CD4-positive, alpha-beta T cell treated with Interleukin-6 at 100 ng/mL for 8 hours (primary cell): ENCODE results near the gene NPBWR2.

Experiments
- DNase-seq: peaks from one replicate; pipeline ENCODE4 v3.0.0-alpha.2; 2020; ENCODE audit warnings: mixed read lengths, low spot score

The NPBWR2 gene

DNA sequence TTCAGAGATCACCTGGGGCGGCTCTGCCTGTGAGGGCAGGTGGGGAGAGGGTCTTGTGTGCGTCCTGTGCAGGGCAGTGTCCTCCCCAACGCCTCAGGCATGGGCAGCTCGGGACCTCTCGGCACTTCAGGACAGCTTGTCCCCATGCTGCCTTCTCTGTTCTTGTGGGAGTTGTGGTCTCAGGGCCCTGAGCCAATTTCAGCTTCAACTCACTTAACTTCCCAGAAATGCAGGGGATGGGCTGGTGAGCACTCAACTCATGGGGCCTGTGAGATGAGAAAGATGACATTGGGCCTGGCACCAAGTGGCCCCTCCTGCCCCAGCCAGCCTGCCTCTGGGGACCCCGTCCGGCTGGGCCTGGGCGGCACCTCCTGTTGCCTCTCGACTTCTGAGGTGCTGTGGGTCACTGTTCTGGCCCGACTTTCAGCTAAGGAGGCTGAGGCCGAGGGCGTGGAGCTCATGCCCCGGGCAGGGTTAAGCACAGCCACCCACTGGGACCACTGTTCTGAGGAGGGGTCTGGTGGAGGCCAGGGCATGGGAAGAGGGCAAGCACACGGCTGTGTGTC is 34.8 kb downstream of the NPBWR2 start:
- no peak for DNase-seq

DNA sequence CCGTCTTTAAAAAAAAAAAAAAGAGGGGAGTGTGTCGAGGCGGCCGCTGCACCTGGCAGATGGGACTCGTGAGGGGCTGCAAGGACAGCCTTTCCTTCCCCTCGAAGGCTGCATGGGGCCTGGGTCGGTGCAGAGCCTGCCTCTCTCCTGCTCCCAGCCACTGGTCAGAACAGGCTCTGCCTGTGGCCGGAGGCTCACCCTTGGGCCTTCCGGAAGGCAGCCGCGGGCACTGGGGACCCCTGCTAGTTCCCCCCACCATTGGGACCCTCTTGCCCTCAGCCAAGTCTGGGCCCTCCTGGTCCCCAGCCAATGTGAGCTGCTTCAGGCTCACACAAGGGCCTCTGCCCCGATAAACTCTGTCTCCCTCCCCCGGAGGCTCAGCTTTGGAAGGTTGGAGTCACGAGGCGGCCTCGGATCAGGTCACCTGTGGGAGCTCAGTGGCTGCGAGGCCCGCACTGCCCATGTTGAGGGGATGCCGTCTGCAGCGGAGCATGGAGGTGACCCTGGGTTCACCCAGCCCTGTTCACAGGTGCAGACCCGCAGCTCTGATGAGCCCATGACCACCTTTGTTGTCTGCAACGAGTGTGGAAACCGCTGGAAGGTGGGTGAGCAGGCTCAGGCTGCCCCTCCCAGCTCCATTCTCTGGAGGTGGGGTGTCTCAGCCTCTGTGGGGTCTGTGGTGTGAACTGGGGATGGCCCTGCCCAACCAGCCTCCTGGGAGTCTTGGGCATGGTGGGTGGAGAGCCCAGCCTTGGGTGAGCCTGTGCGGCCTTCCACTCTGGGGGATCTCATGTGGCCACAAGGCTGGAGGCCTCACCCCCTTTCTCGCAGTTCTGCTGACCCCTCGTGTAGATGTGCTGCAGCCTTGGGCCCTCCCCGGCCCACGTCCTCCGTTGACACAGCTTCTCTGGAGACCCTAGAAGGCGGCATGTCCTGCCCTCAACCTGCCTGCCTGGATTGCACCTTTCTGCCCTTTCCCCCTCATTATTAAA is 35.7 kb downstream of the NPBWR2 start:
- DNase-seq: no peak

DNA sequence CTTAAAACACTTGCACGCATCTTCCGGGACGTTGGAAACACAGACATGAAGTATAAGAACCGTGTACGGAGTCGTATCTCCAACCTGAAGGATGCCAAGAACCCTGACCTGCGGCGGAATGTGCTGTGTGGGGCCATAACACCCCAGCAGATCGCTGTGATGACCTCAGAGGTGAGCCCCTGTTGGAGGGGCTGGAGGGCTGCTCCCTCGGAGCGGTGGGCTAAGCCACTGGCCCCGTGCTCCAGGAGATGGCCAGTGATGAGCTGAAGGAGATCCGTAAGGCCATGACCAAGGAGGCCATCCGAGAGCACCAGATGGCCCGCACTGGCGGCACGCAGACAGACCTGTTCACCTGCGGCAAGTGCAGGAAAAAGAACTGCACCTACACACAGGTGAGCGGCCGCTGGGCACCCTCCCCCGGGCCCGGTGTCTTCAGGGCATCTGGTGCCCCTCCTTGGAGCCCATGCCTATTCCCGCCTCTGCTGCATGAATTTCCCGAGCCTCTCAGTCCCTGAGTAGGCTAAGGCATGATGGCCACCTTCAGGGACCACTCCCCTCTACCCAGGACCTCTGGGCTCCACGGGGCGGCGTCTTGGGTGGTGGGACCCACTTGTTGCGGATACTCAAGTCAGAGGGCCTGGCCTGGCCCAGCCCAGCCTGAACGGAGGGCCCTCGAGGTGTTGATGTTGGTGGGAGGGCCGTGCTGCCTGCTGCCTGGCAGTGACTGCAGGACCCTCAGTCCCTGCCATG is 36.9 kb downstream of the NPBWR2 start:
- no peak for DNase-seq

DNA sequence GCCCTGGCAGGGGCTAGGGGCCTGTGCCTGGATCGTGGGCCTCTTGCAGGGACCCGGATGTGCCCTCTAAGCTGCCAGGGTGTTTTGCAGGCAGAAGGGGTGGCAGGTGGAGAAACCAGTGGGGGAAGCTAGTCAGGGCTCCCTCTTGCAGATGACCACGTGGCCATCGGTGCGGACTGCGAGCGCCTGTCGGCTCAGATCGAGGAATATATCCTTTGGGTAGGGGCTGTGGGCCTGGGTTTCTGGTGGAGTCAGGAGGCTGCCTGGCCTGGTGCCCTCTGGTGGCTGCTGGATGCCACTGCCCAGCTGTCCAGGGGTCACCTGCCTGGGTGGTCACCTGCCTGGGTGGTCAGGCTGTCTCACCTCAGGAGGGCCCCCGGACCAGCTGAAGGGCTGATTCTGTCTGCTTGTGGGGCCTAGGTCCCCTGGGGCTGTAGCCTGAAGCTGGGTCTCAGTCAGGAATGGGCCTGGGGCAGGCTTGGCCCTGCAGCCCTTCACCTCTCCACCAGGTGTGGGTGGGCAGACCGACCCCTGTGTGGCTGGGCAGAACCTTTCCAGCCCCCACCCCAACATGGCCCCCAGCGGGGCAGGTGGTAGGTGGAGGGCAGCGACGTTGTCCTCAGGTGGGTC is 37.6 kb downstream of the NPBWR2 start:
- no peak for DNase-seq

DNA sequence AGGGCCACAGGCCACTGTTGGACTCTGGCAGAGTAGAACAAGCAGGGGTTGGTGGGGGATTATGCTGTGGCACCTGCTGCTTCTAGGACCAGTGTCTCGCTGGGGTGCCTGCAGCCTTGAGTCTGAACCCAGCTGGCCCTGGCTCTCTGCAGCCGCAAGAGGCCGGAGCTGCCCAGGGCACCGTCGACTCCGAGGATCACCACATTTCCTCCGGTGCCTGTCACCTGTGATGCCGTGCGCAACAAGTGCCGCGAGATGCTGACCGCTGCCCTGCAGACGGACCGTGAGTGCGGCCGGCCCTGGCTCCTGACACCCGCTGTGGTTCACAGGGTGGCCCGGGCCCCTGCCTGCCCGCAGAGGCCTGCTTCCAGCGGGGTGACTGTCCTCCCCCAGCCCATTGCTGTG is 38.2 kb downstream of the NPBWR2 start:
- no peak for DNase-seq

DNA sequence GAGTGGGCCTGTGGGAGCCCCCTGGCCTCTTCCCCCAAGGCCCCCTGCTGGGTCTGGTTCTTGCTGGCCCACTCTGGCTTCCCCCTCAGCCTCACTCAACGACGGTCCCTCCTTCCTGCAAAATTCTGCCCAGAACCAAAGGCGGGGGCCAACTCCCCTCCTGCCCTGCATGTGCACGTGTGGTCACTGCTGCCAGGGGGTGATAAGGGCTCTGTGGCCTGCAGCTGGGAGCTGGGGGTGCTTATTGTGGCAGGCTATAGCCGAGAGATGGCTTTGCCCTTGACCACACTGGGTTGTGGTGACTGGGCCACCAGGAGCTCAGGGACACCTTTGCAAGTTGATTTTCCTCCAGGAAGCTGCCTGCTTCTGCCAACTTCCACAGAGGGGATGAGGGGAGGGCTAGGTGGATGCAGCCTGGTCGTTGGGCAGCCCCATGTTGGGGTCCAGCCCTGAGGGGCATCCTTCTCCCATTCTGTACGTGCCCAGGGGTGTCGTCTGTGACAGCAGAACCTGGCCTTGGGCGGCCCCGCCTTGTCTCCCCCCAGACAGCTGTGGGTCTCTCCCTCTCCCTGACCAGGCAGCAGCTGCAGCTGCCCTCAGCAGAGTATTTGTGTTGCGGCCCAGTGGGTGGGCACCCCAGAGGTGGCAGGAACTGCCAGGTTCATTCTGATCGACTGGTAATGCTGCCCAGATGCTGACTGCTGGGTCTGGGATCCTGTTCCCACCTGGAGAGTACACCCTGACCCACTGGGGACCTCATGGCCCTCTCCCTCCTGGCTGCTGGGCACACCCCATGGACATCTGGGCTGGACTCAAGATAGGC is 38.8 kb downstream of the NPBWR2 start:
- DNase-seq: no peak

DNA sequence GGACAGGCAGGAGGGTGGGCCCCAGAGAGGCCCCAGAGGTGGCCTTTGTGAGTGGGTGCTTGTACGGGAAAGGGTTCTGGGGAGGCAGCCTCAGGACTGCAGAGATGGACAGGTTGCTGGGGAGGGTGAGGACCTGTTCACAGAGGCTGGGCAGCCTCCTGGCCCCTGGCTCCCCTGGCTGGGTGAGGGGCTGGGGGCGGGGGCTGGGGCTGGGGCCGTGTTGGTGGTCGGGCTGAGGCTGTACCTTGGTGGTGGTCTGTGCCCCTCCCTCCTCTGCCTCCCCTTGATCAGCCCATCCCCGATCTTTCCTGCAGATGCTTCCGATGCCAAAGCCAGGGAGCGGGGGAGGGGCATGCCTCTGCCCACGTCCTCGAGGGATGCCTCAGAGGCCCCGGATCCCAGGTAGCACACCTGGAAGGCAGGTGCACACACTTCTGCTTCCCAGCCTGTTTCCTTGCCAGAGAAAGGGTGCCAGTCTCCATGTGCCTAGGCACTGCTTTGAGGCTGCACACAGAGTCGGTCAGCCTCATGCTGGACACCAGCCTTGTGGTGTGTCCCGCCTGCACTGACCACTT is 39.5 kb downstream of the NPBWR2 start:
- no peak for DNase-seq

DNA sequence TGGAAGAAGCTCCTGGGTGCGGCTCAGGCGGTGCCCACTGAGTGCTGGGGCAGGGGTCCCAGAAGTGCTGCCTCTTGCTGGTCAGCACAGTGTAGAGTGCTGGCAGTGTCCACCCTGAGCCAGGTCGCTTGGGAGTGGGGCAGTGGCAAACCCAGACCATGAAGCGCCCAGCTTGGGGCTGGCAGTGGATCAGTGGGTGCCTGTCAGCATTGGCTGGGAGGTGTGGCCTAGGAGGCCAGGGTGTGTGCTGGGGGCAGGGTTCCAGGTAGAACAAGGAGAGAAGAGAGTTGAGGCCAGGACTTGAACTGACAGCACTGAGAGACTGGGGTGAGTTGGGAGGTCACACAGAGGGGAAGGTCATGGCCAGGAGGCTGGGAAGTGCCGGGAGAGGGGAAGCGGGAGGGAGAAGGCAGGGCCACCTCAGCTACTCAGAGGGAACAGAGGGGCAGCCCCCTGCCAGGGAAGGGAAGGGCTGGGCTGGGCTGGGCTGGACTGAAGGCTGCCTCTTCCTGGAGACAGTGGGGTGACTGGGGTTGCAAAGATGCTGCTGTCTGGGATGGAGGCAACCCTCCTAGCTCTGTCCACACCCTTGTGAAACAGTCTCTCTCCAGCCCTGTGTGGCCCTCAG is 40.2 kb downstream of the NPBWR2 start:
- DNase-seq: no peak

DNA sequence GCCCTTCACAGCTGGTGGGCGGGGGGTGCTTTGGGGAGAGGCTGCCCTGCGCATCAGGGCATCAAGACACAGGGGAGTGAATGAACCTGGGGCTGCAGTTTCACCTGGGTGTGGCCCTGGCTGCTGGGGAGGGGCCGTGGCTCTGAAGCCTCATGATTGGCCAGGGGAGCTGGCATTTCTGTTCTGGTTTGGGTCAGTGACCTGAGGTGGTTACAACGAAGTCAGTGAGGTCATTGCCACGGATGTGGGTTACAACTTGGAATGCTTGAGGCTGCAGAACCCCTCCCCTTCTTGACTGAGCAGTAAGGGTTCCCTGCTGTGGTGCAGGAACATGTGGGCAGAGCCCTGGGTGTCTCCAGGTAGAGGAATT is 41.4 kb downstream of the NPBWR2 start:
- DNase-seq: peak; percentile 56

DNA sequence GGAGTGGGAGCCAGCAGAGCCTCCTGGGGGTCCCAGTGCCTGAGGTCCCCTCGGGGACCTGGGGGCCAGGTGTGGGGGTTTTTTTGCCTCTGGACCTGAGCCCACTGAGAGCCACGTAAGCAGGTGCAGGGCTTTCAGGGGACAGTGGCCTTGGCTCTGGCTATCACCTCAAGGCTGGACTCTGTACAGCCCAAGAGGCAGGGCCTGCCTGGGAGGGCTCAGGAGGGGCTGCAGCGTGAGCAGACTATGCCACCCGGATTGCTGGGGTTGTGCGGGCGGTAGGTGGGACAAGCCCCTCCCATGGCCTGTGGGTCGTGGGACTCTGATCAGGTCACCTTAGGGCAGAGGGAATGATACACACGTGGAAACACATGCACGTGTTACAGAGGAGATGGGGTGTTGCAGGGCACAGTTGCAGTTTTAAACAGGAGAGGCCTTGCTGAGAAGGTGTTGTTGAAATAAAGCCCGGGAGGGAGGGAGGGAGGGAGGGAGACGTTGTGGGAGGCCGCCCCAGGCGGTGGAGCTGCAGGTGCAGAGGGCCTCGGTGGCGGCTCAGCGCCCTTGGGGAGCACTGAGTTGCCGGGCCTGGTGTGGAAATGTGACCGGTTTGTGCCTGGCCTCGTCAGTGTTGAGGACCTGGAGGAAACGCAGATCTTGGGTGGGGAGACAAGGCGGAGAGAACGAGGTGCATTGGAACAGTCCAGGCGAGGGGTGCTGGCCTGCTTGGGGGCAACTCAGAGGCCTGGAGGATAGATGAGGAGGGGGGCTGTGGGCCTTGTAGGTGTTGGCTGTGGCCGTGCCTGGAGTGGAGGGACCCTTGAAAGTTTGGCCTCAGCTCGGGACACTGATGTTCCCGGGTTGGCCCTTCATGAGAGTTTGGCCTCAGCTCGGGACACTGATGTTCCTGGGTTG is 42.0 kb downstream of the NPBWR2 start:
- no peak for DNase-seq

DNA sequence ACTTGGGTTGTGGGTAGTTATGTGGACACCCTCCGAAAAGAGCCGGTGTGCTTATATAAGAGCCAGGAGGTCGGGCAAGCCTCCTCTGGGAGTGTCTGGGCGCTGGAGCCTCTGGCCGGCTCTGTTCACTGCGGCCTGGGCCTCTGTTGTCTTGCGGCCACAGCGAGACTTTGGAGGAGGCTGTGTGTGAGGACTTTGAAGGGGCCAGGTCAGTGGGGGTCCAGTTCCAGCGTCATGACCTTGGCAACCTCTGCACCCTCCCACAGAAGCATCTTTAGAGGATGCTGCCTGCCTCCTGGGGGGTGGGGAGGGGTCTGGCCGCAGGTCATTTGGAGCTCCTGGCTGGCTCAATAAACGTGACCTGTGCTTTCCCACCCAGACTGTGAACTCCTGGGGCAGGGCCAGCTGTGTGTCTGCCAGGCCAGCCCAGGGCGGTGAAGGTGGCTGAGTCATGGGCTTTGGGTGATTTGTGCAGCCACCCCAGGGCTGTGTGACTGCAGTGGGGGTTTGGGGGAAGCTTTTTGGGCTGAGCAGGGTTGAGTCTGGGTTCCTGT is 43.1 kb downstream of the NPBWR2 start:
- no peak for DNase-seq

DNA sequence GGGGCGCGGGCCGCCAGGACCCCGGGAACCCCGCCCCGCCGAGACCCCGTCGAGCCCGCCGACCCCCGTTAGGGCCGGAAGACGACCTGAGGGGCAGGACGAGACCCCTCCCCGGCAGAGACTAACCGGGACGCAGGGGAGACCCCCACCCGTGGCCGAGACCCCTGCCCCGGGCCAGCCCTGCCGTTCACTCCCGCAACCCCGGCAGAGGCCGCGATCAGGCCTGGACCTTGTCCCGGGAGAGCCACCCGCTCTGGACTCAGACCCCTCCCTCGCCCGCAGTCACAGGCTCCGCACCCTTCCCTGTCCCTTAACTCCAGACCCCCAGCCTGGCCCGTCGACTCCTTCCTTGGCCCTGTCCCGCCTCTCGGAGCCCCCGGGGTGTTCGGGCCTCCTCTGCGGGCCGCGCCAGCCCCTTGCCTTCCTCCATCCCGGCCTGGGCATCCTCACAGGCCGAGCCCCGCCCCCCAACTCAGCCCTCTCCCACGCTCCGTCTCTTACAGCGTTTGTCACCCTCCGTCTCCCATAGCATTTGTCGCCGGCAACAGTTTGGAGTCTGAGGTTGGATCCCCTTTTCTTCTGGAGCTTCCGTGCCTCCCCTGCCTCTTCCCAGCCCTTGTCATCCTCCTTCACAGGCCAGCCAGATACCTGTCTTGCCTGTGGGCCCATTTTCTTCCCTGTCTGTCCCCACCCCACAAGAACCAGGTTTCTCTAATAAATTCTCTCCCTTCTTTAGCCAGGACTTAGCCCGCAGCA is 43.8 kb downstream of the NPBWR2 start:
- no peak for DNase-seq

DNA sequence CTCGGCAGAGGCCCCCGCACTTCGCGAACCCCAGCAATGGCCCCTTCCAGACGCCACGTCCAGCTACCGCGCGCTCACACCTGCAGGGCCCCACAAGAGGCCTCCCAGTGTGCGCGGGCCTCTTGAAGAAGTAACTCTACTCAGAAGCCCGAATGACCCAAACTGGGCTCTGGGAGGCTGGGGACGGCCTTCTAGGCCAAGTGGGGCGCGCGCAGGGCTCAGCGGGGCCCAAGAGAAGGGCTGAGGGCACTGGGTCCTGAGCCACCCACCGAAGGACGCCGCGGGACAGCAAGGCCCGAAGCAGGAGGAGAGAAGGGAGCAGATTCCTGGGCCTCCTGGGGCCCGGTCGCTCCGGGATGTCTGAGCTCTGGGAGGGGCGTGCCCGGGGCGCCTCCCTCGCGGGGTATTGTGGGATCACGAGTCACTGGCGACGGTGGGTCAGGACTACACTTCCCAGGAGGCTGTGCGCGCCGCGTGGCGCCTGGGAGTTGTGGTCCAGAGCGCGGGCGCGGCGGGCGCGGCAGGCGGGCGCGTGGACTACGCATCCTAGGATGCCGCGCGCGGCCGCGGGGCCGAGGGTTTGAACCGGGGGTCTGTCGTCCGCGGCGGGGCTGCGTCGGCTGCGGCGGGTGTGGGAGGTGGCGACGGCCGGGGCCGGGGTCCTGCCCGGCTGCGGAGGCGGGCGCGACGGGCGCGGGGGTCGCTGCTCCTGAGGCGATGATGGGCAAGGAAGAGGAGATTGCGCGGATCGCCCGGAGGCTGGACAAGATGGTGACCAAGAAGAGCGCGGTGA is 44.6 kb downstream of the NPBWR2 start, which contains the start of gene TCEA2:
TSS of gene TCEA2 (plus strand) at position 603 of the 793 bp plus-strand sequence. CDS start at position 718, 115 bp downstream.
- DNase-seq: peak; percentile 94

DNA sequence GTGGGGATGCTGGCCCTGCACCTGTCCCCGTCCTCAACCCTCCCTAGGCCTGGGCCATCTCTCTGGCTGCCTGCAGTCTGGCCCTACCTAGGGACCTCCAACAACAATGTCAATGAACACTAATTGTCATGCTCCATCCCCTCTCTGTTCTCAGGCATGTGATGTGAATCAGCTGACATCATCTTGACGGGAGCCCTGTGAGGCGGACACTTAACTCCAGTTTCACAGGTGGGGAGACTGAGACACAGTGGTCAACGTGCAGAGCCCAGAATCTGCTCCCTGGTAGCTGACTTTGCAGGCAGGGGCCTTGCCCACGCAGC is 45.1 kb downstream of the NPBWR2 start:
- DNase-seq: no peak

DNA sequence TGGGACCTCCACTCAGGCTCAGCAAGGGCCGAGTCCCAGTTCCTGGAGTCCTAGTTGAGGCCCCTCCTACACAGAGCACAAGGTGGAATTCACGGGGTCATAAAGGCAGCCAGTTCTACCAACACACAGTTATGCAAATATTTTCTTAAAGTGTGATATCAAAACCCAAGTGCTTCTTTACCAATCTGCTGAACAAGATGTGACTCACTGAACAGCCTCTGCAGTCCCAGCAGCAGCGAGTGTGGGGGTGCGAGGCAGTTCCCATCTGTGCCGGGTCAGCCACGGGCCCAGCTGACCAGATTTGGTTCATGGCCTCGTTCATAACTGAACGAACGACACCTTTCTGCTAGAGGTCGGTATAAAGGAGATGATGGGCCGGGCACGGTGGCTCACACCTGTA is 48.8 kb downstream of the NPBWR2 start:
- DNase-seq: no peak

DNA sequence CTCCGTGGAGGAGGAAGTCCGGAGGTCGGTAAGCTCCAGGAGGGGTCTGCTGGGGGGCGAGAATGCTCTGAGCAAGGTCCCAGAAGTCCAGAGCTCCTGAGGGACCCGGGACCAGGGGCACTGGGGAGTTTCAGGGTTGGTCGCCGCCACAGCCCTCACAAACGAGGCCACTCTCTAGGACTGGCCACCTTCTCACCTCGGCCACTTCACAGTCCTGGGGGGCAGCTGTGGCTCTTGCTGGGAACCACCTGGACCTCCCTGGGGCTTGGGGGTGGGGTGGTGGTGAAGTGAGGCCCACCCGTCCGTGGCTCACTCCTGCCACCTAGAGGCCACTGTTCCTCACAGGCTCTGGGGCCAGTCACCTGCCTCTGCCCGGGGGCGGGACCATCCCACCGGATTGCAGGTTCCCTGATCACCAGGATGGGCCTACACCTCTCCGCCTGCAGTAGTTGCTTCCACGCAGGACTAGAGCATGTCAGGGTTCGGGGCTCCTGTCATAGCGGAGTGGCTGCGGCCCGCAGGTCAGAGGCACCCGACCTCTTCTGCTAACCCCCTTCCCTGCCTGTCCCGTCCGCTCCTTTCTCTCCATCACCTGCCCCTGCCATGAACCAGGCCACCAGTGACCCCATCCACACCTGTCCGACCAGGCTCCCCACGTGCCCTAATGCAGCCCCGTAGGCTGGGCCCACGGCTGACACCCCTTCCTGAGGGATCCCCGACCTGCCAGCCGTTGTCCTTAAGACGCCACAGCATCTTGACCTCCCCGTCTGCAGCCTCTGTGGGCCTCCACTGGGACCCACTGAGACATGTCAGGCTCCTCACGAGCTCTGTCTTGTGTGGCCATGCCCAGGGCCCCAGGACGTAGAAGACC is 49.5 kb downstream of the NPBWR2 start:
- peak; percentile 75 for DNase-seq
